GM19372 (cell line): ENCODE results near the gene MRPS25.
"Not testable (repeated sequence)": the region's sequence is repeated elsewhere in the genome, so short reads cannot be mapped to it uniquely, and the experiment has no call there.

ENCODE experiments used
- ATAC-seq: cut with Tn5 transposase; IDR thresholded peaks from one replicate; pipeline ENCODE4 v1.9.1; 2021; ENCODE audit warnings: mild to moderate bottlenecking, low read depth, moderate library complexity; ENCODE audit not compliant: unreplicated experiment

MRPS25 gene

GRCh38 chr3:15045667-15046066 lies 19.4 kb downstream of the MRPS25 start:
- no peak for ATAC-seq

DNA sequence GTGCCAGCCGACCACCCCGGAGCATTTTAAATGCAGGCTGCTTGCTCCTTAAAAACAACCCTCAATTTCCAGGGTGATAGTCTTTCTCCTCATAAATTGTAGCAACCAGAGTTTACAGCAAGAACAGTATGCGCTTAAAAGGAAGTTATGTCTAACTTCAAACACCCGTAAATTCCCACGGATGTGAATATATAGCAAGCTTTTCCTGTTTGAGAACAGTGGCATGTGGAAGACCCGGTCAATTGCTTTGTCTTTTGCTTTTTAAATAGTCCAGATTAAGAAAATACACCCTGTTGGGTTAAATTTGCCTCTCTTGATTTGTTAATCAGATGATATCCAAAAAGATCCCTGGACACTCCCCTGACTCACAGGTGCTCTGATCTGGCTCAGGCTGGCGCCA lies 20.8 kb downstream of the MRPS25 start:
- no peak for ATAC-seq

- no peak for ATAC-seq
Measured at GRCh38 chr3:15043408-15044171, 21.5 kb downstream of the MRPS25 start.

- no peak for ATAC-seq
Measured at GRCh38 chr3:15042936-15043335, 22.2 kb downstream of the MRPS25 start.

- ATAC-seq = no peak
Measured at GRCh38 chr3:15041950-15042349, 23.2 kb downstream of the MRPS25 start.

GRCh38 chr3:15040844-15041243 lies 24.3 kb downstream of the MRPS25 start:
- ATAC-seq = no peak

DNA sequence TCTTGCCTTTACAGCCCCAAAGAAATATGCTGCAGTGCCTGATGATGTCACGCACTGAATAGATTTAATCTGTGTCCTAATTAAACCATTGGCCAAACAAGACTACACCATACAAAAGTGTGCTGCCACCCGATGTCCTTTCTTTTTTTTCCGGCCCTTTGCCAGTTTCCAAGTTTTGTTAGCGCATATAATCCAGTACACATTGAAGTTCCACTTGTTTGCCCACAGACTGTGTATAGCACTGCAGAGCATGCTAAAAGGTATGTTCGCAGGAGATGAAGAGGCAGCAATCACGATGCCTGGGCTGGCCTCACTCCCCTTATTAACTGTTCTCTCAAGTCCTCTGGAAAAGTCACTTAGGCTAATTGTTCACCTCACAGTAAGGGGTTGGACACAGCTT lies 26.8 kb downstream of the MRPS25 start:
- ATAC-seq = no peak

GRCh38 chr3:15033103-15033502 lies 32.0 kb downstream of the MRPS25 start:
- no peak for ATAC-seq

GRCh38 chr3:15032650-15033049 lies 32.5 kb downstream of the MRPS25 start:
- no peak for ATAC-seq

DNA sequence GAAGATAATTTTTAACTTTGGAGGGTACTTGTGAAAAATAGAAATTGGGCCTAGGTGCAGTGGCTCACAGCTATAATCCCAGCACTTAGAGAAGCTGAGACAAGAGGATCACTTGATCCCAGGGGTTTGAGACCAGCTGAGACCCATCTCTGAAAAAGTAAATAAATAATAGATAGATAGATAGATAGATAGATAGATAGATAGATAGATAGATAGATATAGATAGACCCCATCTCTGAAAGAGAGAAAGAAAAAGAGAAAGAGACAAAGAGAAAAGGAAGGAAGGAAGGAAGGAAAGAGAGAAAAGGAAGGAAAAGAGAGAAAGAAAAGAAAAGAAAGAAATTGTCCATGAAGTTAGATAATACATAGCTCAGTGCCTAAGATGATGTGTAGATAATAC lies 35.5 kb downstream of the MRPS25 start:
- no peak for ATAC-seq

DNA sequence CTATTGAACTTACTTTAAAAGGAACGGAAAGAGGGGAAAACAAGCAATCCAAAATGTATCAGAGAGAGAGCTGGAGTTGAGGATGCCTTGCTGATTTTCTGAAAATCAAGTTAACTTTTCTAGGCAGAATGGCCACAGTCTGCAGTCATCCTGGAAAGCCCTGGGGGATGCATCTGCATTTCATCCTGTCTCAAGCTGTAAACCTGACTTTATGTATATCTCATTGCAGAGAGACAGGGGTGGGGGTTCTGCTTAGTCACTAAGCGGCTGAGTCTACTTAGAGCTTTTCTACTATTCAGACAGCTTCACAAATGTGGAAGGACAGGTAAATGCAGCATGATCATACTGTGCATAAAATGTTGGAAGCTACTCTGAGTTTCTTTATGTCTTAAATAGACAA lies 41.4 kb downstream of the MRPS25 start:
- no peak for ATAC-seq

- ATAC-seq = no peak
Measured at GRCh38 chr3:15023249-15023648, 41.9 kb downstream of the MRPS25 start.

DNA sequence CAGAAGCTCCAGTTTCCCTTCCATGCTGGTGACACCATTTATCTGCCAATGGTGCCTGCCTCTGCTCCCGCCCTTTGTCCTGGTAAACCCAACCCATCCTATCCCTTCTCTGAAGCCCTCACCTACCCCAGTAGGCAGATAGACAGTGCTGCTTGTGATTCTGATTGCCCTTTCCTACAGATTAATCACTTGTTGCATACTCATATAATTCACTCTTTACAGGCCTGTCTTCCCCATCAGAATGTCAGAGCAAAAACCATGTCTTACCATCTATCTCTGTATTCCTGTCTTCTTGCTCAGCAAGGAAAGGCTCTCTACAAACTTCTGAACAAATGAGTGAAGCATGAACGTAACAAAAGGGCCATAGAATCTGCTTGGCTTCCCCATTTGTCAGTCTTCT lies 47.9 kb downstream of the MRPS25 start:
- ATAC-seq = no peak

GRCh38 chr3:15015456-15015855 lies 49.7 kb downstream of the MRPS25 start:
- ATAC-seq = no peak

DNA sequence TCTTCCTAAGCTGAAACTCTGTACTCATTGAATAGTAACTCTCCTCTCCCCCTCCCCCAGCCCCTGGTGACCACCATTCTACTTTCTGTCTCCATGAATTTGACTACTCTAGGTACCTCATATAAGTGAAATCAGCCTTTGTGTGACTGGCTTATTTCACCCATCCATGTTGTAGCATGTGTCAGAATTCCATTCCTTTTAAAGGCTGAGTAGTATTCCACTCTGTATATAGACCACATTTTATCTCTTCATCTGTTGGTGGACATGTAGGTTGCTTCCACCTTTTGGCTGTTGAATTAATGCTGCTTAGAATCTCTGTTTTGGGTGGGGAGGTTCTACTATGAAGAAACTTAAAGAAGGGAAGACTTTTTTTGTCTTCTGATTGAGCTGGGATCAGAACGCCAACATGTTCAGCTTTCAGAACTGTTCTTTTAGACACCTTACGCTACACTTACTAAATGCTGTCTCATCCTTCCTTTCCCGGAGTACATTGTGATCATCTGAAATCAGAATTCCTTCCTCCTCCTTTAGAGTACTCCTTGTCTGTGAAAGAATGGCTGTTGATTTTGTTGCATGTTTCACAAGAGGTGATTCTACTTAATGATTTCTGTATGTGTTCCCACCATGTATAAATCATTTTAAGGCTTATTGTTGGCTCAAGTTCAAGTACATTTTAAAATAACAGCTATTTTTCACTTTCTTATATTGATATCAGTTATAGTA lies 50.3 kb downstream of the MRPS25 start:
- ATAC-seq = no peak

- ATAC-seq = no peak
Measured at GRCh38 chr3:15011174-15011573, 53.9 kb downstream of the MRPS25 start.

- ATAC-seq = no peak
Measured at GRCh38 chr3:15010664-15011063, 54.5 kb downstream of the MRPS25 start.

DNA sequence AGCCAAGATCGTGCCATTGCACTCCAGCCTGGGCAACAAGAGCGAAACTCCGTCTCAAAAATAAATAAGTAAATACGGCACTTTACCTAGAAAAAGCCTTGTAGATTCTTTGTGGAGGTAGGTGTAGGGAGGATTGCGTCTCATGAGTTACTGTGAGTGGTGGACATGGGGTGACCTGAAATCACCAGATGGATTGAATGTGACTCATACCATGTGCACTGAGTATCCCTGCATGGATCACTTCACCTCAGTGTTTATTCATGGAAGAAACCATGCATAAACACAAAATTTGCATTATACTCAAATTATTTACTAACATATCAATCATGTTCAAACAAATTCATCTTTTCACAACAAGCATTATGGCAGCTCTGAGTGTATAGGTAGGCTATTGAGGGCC lies 55.9 kb downstream of the MRPS25 start:
- ATAC-seq = no peak

DNA sequence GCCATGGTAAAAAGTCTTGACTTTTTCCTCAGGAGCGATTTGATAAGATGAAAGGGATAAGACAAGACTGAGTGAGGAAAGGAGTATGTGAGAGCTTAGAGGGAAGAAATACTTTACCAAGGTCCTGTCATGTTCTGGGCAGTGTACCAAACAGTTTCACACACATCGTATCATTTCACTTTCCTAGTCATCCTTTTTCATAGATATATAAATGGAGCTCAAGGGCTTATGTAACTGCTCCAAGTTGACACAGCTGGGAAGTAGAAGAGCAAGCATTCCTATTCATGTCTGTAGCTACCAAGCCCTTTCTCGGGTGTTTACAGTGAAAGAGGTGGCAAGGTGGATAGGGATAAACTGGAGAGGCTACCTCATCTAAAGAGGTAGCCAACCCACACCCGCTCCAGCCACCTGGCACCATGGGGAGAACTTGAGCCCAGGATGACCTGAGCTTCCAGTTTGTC lies 57.4 kb downstream of the MRPS25 start:
- no peak for ATAC-seq

DNA sequence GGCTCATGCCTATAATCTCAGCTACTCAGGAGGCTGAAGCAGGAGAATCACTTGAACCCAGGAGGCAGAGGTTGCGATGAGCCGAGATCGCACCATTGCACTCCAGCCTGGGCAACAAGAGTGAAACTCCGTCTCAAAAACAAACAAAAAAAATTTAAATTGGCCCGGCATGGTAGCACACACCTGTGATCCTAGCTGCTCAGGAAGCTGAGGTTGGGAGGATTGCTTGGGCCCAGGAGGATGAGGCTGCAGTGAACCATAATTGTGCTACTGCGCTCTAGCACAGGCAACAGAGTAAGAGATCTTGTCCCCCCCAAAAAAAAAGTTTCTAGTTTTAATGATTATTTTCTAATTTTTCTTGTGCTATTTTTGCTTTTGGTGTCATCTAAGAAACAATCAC lies 65.9 kb downstream of the MRPS25 start:
- not testable (repeated sequence) for ATAC-seq
